Mesenchymal stem cell (in vitro differentiated cells and primary cell): ENCODE results near the gene MAPKAP1. TPM values are rescaled to one million over a fixed set of nuclear protein-coding genes. Genes with fewer than 3 reads are reported as not detected.
A peak's percentile ranks its signal among the peaks of the same experiment; 100 is the strongest.

Source experiments
- DNase-seq: peaks from one replicate; pipeline ENCODE4 v3.0.0-alpha.2; 2013
- H2AFZ ChIP-seq: one replicate; pipeline ENCODE4 v1.6.1; 2013; ENCODE audit warnings: low read depth, mild to moderate bottlenecking, control low read depth, inconsistent platforms, low read length, moderate library complexity
- H2AK5ac ChIP-seq: 2 replicates; pipeline ENCODE4 v1.6.1; 2013; ENCODE audit warnings: low read length, moderate library complexity, mild to moderate bottlenecking, inconsistent platforms; ENCODE audit not compliant: severe bottlenecking
- H2BK120ac ChIP-seq: one replicate; pipeline ENCODE4 v1.6.1; 2013; ENCODE audit warnings: low read depth, mild to moderate bottlenecking, inconsistent platforms, low read length, moderate library complexity
- H2BK12ac ChIP-seq, 2 experiments: one replicate each; pipeline ENCODE4 v1.6.1; 2013; ENCODE audit warnings: inconsistent platforms in 2 of 2, low read length in 2 of 2, mild to moderate bottlenecking in 2 of 2, moderate library complexity in 2 of 2, control low read depth in 1 of 2
- H2BK15ac ChIP-seq: one replicate; pipeline ENCODE4 v1.6.1; 2013; ENCODE audit warnings: mild to moderate bottlenecking, low read depth, inconsistent platforms; ENCODE audit not compliant: poor library complexity, severe bottlenecking
- H2BK5ac ChIP-seq: 2 replicates; pipeline ENCODE4 v1.6.1; 2013; ENCODE audit warnings: low read depth, mild to moderate bottlenecking, low read length, control low read depth, inconsistent platforms; ENCODE audit not compliant: poor library complexity, severe bottlenecking
- H3K14ac ChIP-seq, 2 experiments: one replicate each; pipeline ENCODE4 v1.6.1; 2013; ENCODE audit warnings: inconsistent platforms in 2 of 2, low read length in 2 of 2, control low read depth in 1 of 2, mild to moderate bottlenecking in 1 of 2, moderate library complexity in 1 of 2
- H3K18ac ChIP-seq, 2 experiments: one replicate each; pipeline ENCODE4 v1.6.1; 2013; ENCODE audit warnings: inconsistent platforms in 2 of 2, low read length in 2 of 2, control low read depth in 1 of 2, low read depth in 1 of 2, mild to moderate bottlenecking in 1 of 2
- H3K23ac ChIP-seq, 2 experiments: one replicate each; pipeline ENCODE4 v1.6.1; 2013; ENCODE audit warnings: inconsistent platforms in 2 of 2, low read length in 2 of 2, mild to moderate bottlenecking in 2 of 2, moderate library complexity in 2 of 2, control low read depth in 1 of 2
- H3K27ac ChIP-seq: 2 replicates; pipeline ENCODE4 v1.5.1; 2013; ENCODE audit warnings: mild to moderate bottlenecking, moderate library complexity, low read length, control low read depth, inconsistent platforms; ENCODE audit not compliant: poor library complexity, severe bottlenecking
- H3K27me3 ChIP-seq, 2 experiments: 2 replicates each; pipeline versions ENCODE4 v1.6.1 to v1.7.0; 2013; ENCODE audit warnings: low read length in 2 of 2, mild to moderate bottlenecking in 2 of 2, moderate library complexity in 2 of 2, control low read depth in 1 of 2, inconsistent platforms in 1 of 2; ENCODE audit not compliant: control insufficient read depth in 1 of 2, insufficient read depth in 1 of 2
- H3K36me3 ChIP-seq, 2 experiments: 2 replicates each; pipeline versions ENCODE4 v1.6.1 to v1.7.0; 2013; ENCODE audit warnings: low read length in 2 of 2, control low read depth in 1 of 2, inconsistent platforms in 1 of 2, low read depth in 1 of 2, mild to moderate bottlenecking in 1 of 2; ENCODE audit not compliant: insufficient read depth in 2 of 2, control insufficient read depth in 1 of 2
- H3K4ac ChIP-seq, 2 experiments: one replicate each; pipeline ENCODE4 v1.6.1; 2013; ENCODE audit warnings: inconsistent platforms in 2 of 2, low read length in 2 of 2, mild to moderate bottlenecking in 2 of 2, moderate library complexity in 2 of 2, control low read depth in 1 of 2, low read depth in 1 of 2
- H3K4me1 ChIP-seq: 2 replicates; pipeline ENCODE4 v1.6.1; 2013; ENCODE audit warnings: low read depth, low read length, control low read depth; ENCODE audit not compliant: control insufficient read depth, insufficient read depth
- H3K4me2 ChIP-seq: 2 replicates; pipeline ENCODE4 v1.6.1; 2013; ENCODE audit warnings: low read length, mild to moderate bottlenecking, inconsistent platforms; ENCODE audit not compliant: poor library complexity, severe bottlenecking
- H3K4me3 ChIP-seq, 2 experiments: 2 replicates each; pipeline versions ENCODE4 v1.5.1 to v1.7.0; 2013; ENCODE audit warnings: low read length in 2 of 2, mild to moderate bottlenecking in 2 of 2, control low read depth in 1 of 2, low read depth in 1 of 2; ENCODE audit not compliant: insufficient read depth in 1 of 2
- H3K79me1 ChIP-seq: replicated peaks from 2 replicates; pipeline ENCODE4 v1.6.1; 2013; ENCODE audit warnings: mild to moderate bottlenecking, control low read depth, low read length, inconsistent platforms; ENCODE audit not compliant: poor library complexity, severe bottlenecking
- H3K9ac ChIP-seq: 2 replicates; pipeline ENCODE4 v1.7.0; 2013; ENCODE audit warnings: mild to moderate bottlenecking, low read length, moderate library complexity
- H3K9me3 ChIP-seq: 2 replicates; pipeline ENCODE4 v1.7.0; 2013; ENCODE audit warnings: mild to moderate bottlenecking, low read length; ENCODE audit not compliant: control insufficient read depth
- H4K8ac ChIP-seq: one replicate; pipeline ENCODE4 v1.6.1; 2013; ENCODE audit warnings: inconsistent platforms, mild to moderate bottlenecking, low read length, moderate library complexity
- H4K91ac ChIP-seq: one replicate; pipeline ENCODE4 v1.6.1; 2013; ENCODE audit warnings: mild to moderate bottlenecking, low read length, inconsistent platforms
- WGBS: methylation state at CpG from one replicate; pipeline ENCODE4 v1.1.7; 2013; ENCODE audit warnings: mixed read lengths; 5-methylcytosine and 5-hydroxymethylcytosine counted together
- polyA plus RNA-seq, 2 experiments: library from polyadenylated mRNA; stranded (reverse); fragments of 200-250 nt; gene quantifications; one replicate each; pipeline ENCODE4 v1.2.3, GENCODE V29; 2013

Gene MAPKAP1
- 73.7 TPM for polyA plus RNA-seq (2013, experiment 1 of 2)
- 78.3 TPM for polyA plus RNA-seq (2013, experiment 2 of 2)

GRCh38 chr9:125706651-125707471, at the start of gene MAPKAP1:
MAPKAP1 (minus strand) TSS chr9:125707208; CDS start chr9:125672574, 34,634 bp downstream.
- H3K14ac ChIP-seq = peak within 1 kb of the TSS; percentile 48 to 93
- peak within 1 kb of the TSS; percentile 94 for H3K9ac ChIP-seq
- H3K23ac ChIP-seq = peak within 1 kb of the TSS; percentile 53 to 86

GRCh38 chr9:125756518-125756917, 49.5 kb upstream of the MAPKAP1 start:
- Histone ChIP-seq H3K9ac (no peak overlapping the region), H2BK5ac (no peak overlapping the region), H3K4me3 (no peak overlapping the region), H3K18ac (no peak overlapping the region), H2BK15ac (no peak overlapping the region), H3K79me1 (peaks cover 11% of the 10 kb centered on the region), H2AK5ac (no peak overlapping the region), H2BK120ac (no peak overlapping the region), H3K23ac (no peak overlapping the region), H3K27ac (no peak overlapping the region), H2AFZ (no peak overlapping the region), H3K9me3 (no peaks in the 10 kb centered on the region), H3K4me1 (no peaks in the 10 kb centered on the region), H2BK12ac (no peak overlapping the region), H3K4me2 (no peak overlapping the region), H3K36me3 (peaks cover 0 to 19% of the 10 kb centered on the region in 2 experiments), H4K91ac (no peak overlapping the region), H3K27me3 (no peaks in the 10 kb centered on the region), H4K8ac (no peak overlapping the region), H3K14ac (no peak overlapping the region), H3K4ac (no peak overlapping the region)
- WGBS = 94% methylated on average over 2 of the region's 4 CpGs
- DNase-seq = peak; percentile 38

More at GRCh38 chr9:125706651-125707471, at the start of gene MAPKAP1:
- Histone ChIP-seq H3K4me3 (peak within 1 kb of the TSS; percentile 92 to 93), H3K18ac (peak within 1 kb of the TSS; percentile 94 to 96), H3K4me1 (peaks cover 3% of the 10 kb centered on the region), H4K91ac (peak within 1 kb of the TSS; percentile 98), H3K4ac (peak within 1 kb of the TSS; percentile 92 to 95), H3K9me3 (no peaks in the 10 kb centered on the region), H2BK15ac (peak within 1 kb of the TSS; percentile 80), H2BK120ac (peak within 1 kb of the TSS; percentile 84), H2BK12ac (peak within 1 kb of the TSS; percentile 25 to 28), H4K8ac (peak within 1 kb of the TSS; percentile 99), H3K27ac (peak within 1 kb of the TSS; percentile 69), H3K27me3 (no peaks in the 10 kb centered on the region), H3K4me2 (peak within 1 kb of the TSS; percentile 85), H3K79me1 (peaks cover 15% of the 10 kb centered on the region), H3K36me3 (peaks cover 0 to 7% of the 10 kb centered on the region in 2 experiments), H2AK5ac (peak within 1 kb of the TSS; percentile 73), H2BK5ac (peak within 1 kb of the TSS; percentile 85), H2AFZ (peak within 1 kb of the TSS; percentile 72)
- peak; percentile 96 for DNase-seq
- under 1% methylated on average over 53 of the region's 63 CpGs for WGBS

- Histone ChIP-seq H3K4ac (no peak overlapping the region), H3K18ac (no peak overlapping the region), H3K27me3 (no peaks in the 10 kb centered on the region), H3K23ac (no peak overlapping the region), H2BK15ac (no peak overlapping the region), H2BK120ac (no peak overlapping the region), H2AFZ (no peak overlapping the region), H3K9me3 (no peaks in the 10 kb centered on the region), H4K8ac (no peak overlapping the region), H3K27ac (no peak overlapping the region), H2AK5ac (no peak overlapping the region), H3K79me1 (peaks cover 15% of the 10 kb centered on the region), H3K14ac (no peak overlapping the region), H2BK12ac (no peak overlapping the region), H3K36me3 (peaks cover 0 to 26% of the 10 kb centered on the region in 2 experiments), H3K4me1 (peaks cover 1% of the 10 kb centered on the region), H3K4me2 (no peak overlapping the region), H2BK5ac (no peak overlapping the region), H3K4me3 (no peak overlapping the region), H3K9ac (no peak overlapping the region), H4K91ac (no peak overlapping the region)
- DNase-seq = peak; percentile 48
- WGBS = 79% methylated on average over 1 of the region's 1 CpG
These were observed 48.3 kb upstream of the MAPKAP1 start for GRCh38 chr9:125755340-125755739.

GRCh38 chr9:125754096-125754495, 47.1 kb upstream of the MAPKAP1 start:
- Histone ChIP-seq H3K4me2 (no peak overlapping the region), H4K8ac (no peak overlapping the region), H3K79me1 (peaks cover 11% of the 10 kb centered on the region), H3K27ac (no peak overlapping the region), H2BK120ac (no peak overlapping the region), H2BK5ac (no peak overlapping the region), H3K18ac (no peak overlapping the region), H2AFZ (no peak overlapping the region), H3K14ac (no peak overlapping the region), H3K23ac (no peak overlapping the region), H3K4me1 (peaks cover 1% of the 10 kb centered on the region), H4K91ac (no peak overlapping the region), H3K36me3 (peaks cover 0 to 26% of the 10 kb centered on the region in 2 experiments), H2BK12ac (no peak overlapping the region), H2AK5ac (no peak overlapping the region), H3K4ac (no peak overlapping the region), H3K9me3 (no peaks in the 10 kb centered on the region), H2BK15ac (no peak overlapping the region), H3K27me3 (no peaks in the 10 kb centered on the region), H3K9ac (no peak overlapping the region), H3K4me3 (no peak overlapping the region)
- no peak for DNase-seq
- 40% methylated on average over 1 of the region's 2 CpGs for WGBS
